GM23338 (cell line): ENCODE measurements around the gene PCDHGB3. TPM values are rescaled to one million over a fixed set of nuclear protein-coding genes. Genes with fewer than 3 reads are reported as not detected.

ENCODE experiments used
- ATAC-seq: fragments of 200-7000 bp; cut with Tn5 transposase; 3 replicates; pipeline ENCODE4 v1.9.1; 2020
- DNase-seq: peaks from one replicate; pipeline ENCODE4 v3.0.0-alpha.2; 2015; ENCODE audit warnings: low spot score
- H2AFZ ChIP-seq: fragments of 200-600 bp; sonication (generic); 2 replicates; pipeline ENCODE4 v1.8.0; 2016; ENCODE audit warnings: antibody characterized with exemption, mild to moderate bottlenecking, moderate library complexity
- H3F3A ChIP-seq: fragments of 200-600 bp; sonication (generic); replicated peaks from 2 replicates; pipeline ENCODE4 v1.8.0; 2017; ENCODE audit warnings: antibody characterized with exemption, mixed run types, low read depth
- H3K27ac ChIP-seq: fragments of 200-600 bp; sonication (generic); 2 replicates; pipeline ENCODE4 v1.6.1; 2016; ENCODE audit warnings: low read depth
- H3K27me3 ChIP-seq: fragments of 200-600 bp; sonication (generic); 2 replicates; pipeline ENCODE4 v1.8.0; 2016; ENCODE audit warnings: mild to moderate bottlenecking, mixed run types, moderate library complexity; ENCODE audit not compliant: insufficient read depth
- H3K36me3 ChIP-seq: fragments of 200-600 bp; sonication (generic); 2 replicates; pipeline ENCODE4 v1.8.0; 2016; ENCODE audit warnings: mild to moderate bottlenecking; ENCODE audit not compliant: insufficient read depth
- H3K4me1 ChIP-seq: fragments of 200-600 bp; sonication (generic); 2 replicates; pipeline ENCODE4 v1.8.0; 2016; ENCODE audit warnings: mild to moderate bottlenecking, moderate library complexity; ENCODE audit not compliant: insufficient read depth
- H3K4me2 ChIP-seq: fragments of 200-600 bp; sonication (generic); 2 replicates; pipeline ENCODE4 v1.7.1; 2017; ENCODE audit warnings: mixed run types
- H3K4me3 ChIP-seq: fragments of 200-600 bp; sonication (generic); 2 replicates; pipeline ENCODE4 v1.6.1; 2016; ENCODE audit warnings: mixed run types
- H3K79me2 ChIP-seq: fragments of 200-600 bp; sonication (generic); replicated peaks from 2 replicates; pipeline ENCODE4 v1.8.0; 2017; ENCODE audit warnings: mild to moderate bottlenecking; ENCODE audit not compliant: insufficient read depth
- H3K9me2 ChIP-seq: fragments of 200-600 bp; sonication (generic); 2 replicates; pipeline ENCODE4 v1.8.0; 2017; ENCODE audit not compliant: insufficient read depth
- H4K20me1 ChIP-seq: fragments of 200-600 bp; sonication (generic); replicated peaks from 2 replicates; pipeline ENCODE4 v1.8.0; 2017; ENCODE audit warnings: mild to moderate bottlenecking; ENCODE audit not compliant: insufficient read depth
- H3K27ac Mint-ChIP-seq: 2 replicates; pipeline ENCODE4 v1.8.0; 2020; ENCODE audit warnings: inconsistent platforms, mild to moderate bottlenecking, moderate library complexity, mixed read lengths
- H3K27me3 Mint-ChIP-seq: 3 replicates; pipeline ENCODE4 v1.8.0; 2022; ENCODE audit warnings: low read depth, mild to moderate bottlenecking, moderate library complexity, mixed read lengths, inconsistent platforms; ENCODE audit not compliant: insufficient read depth, poor library complexity
- H3K36me3 Mint-ChIP-seq: 3 replicates; pipeline ENCODE4 v1.8.0; 2021; ENCODE audit warnings: low read depth, mild to moderate bottlenecking, inconsistent platforms, moderate library complexity, mixed read lengths
- H3K4me1 Mint-ChIP-seq: 3 replicates; pipeline ENCODE4 v1.8.0; 2020; ENCODE audit warnings: mild to moderate bottlenecking, inconsistent platforms, mixed read lengths
- H3K4me3 Mint-ChIP-seq: 3 replicates; pipeline ENCODE4 v1.8.0; 2021; ENCODE audit warnings: moderate library complexity, mild to moderate bottlenecking, inconsistent platforms, mixed read lengths
- H3K9me3 Mint-ChIP-seq: 3 replicates; pipeline ENCODE4 v1.8.0; 2020; ENCODE audit warnings: moderate library complexity, mild to moderate bottlenecking, inconsistent platforms, mixed read lengths
- CREB1 ChIP-seq: fragments of 250-450 bp; sonication (Bioruptor Pico); IDR thresholded peaks from 2 replicates; pipeline ENCODE4 v1.5.0; 2020; ENCODE audit warnings: low read depth, mild to moderate bottlenecking, moderate library complexity
- CTCF ChIP-seq, 2 experiments: fragments of 200-600 bp in 1 of 2; sonication (generic) in 1 of 2; conservative IDR thresholded peaks; 2 replicates each; pipeline versions ENCODE4 v1.5.1 to v1.6.1; 2016 to 2017; ENCODE audit warnings: antibody characterized with exemption in 2 of 2, low read depth in 2 of 2, mild to moderate bottlenecking in 2 of 2, moderate library complexity in 1 of 2
- EZH2 ChIP-seq: fragments of 200-600 bp; sonication (generic); IDR thresholded peaks from one replicate; pipeline ENCODE4 v1.8.0; 2017; ENCODE audit warnings: antibody characterized with exemption, mild to moderate bottlenecking, low read depth; ENCODE audit not compliant: unreplicated experiment
- EZH2phosphoT487 ChIP-seq: fragments of 200-600 bp; sonication (generic); IDR thresholded peaks from one replicate; pipeline ENCODE4 v1.8.1; 2018; ENCODE audit warnings: antibody characterized with exemption; ENCODE audit not compliant: unreplicated experiment
- JUNB ChIP-seq: IDR thresholded peaks from one replicate; pipeline ENCODE4 v1.6.1; 2016; ENCODE audit warnings: antibody characterized with exemption; ENCODE audit not compliant: unreplicated experiment
- NANOG ChIP-seq: IDR thresholded peaks from 2 replicates; pipeline ENCODE4 v1.6.1; 2016; ENCODE audit warnings: antibody characterized with exemption, borderline replicate concordance
- POLR2AphosphoS5 ChIP-seq: IDR thresholded peaks from 2 replicates; pipeline ENCODE4 v1.6.1; 2016; ENCODE audit warnings: antibody characterized with exemption, low read depth
- ZNF114 ChIP-seq: fragments of 250-450 bp; sonication (Bioruptor Pico); IDR thresholded peaks from 2 replicates; pipeline ENCODE4 v1.5.0; 2020; ENCODE audit warnings: mild to moderate bottlenecking, moderate library complexity
- ZNF462 ChIP-seq: fragments of 250-450 bp; sonication (Bioruptor Pico); IDR thresholded peaks from 2 replicates; pipeline ENCODE4 v1.5.0; 2020; ENCODE audit warnings: mild to moderate bottlenecking, moderate library complexity
- polyA plus RNA-seq: library from polyadenylated mRNA; unstranded; fragments of >200 nt; fragmentation: Nextera tagmentation; extraction: Ambion mirVana; gene quantifications from 2 replicates; pipeline ENCODE4 v1.2.1, GENCODE V29; 2016
- total RNA-seq: library from RNA; depleted of rRNA; stranded (reverse); fragments of >200 nt; shearing (Covaris generic); gene quantifications from 2 replicates; pipeline ENCODE4 v1.2.3, GENCODE V29; 2014

Gene PCDHGB3
- total and polyA plus RNA-seq, 2 experiments from 2014 or later, result 0.24 to 5.8 TPM

GRCh38 chr5:141420855-141421488 lies 50.9 kb downstream of the PCDHGB3 start, which contains the start of gene PCDHGA11:
TSS of gene PCDHGA11 (plus strand) at chr5:141421051. CDS start at chr5:141421228, 177 bp downstream.
- H3K27me3 Mint-ChIP-seq, result peaks cover 28% of the 10 kb centered on the region
- H3K9me3 Mint-ChIP-seq, result peaks cover 71% of the 10 kb centered on the region
- no peaks in the 10 kb centered on the region for H3K4me1 ChIP-seq
- H3F3A ChIP-seq, result no peaks in the 10 kb centered on the region
- peak within 1 kb of the TSS; percentile 73; the same call in 1 of the 2 replicates for H2AFZ ChIP-seq
- peaks cover 20% of the 10 kb centered on the region for H3K27me3 ChIP-seq
- no peaks in the 10 kb centered on the region for H3K9me2 ChIP-seq
- peaks cover 7% of the 10 kb centered on the region for H3K4me1 Mint-ChIP-seq
- peak within 1 kb of the TSS; percentile 62 for H3K4me3 ChIP-seq
- H3K36me3 Mint-ChIP-seq, result peaks cover 73% of the 10 kb centered on the region
- peak within 1 kb of the TSS; percentile 77 for H3K4me2 ChIP-seq
- DNase-seq (peak; percentile 90), ATAC-seq (peak; percentile 31)
- no peak within 1 kb of the TSS for H3K27ac ChIP-seq
- no peaks in the 10 kb centered on the region for H4K20me1 ChIP-seq
- TF ChIP-seq EZH2, result no peak
- no peak for TF ChIP-seq NANOG
- no peak for TF ChIP-seq EZH2phosphoT487
- TF ChIP-seq JUNB, result no peak
- TF ChIP-seq ZNF462 (CRISPR knock-in tag), result no peak
- TF ChIP-seq CREB1, result no peak
- TF ChIP-seq ZNF114 (CRISPR knock-in tag), result no peak
- peak; percentile 89 for TF ChIP-seq CTCF (conservative IDR thresholded peaks at IDR 0.05; ENCODE audit: low read depth in 2 of 2)
- TF ChIP-seq POLR2AphosphoS5, result no peak
- peak within 1 kb of the TSS; percentile 77 for H3K4me3 Mint-ChIP-seq
- no peaks in the 10 kb centered on the region for H3K36me3 ChIP-seq
- no peak within 1 kb of the TSS; the same call in none of the 2 replicates for H3K27ac Mint-ChIP-seq
- H3K79me2 ChIP-seq, result no peaks in the 10 kb centered on the region; the same call in 1 of the 2 replicates
